Vagina (tissue), 2 donors: ENCODE data around the gene BPI.

Experiments
- CTCF ChIP-seq, 3 experiments: fragments of 450-650 bp in 2 of 3; fragments of 200-600 bp in 1 of 3; sonication (generic) in 1 of 3; IDR thresholded peaks; one replicate each; pipeline ENCODE4 v1.5.1; 2017 to 2019; ENCODE audit warnings: antibody characterized with exemption in 3 of 3, mild to moderate bottlenecking in 2 of 3, moderate library complexity in 2 of 3
- POLR2A ChIP-seq, 2 donors: fragments of 450-650 bp; IDR thresholded peaks; one replicate each; pipeline ENCODE4 v1.6.1; 2017; ENCODE audit warnings: antibody characterized with exemption in 2 of 2, mild to moderate bottlenecking in 2 of 2, moderate library complexity in 2 of 2
- POLR2AphosphoS5 ChIP-seq, 2 donors: sonication (generic); formaldehyde crosslinking; IDR thresholded peaks; one replicate each; pipeline ENCODE4 v1.9.0; 2017; ENCODE audit warnings: antibody characterized with exemption in 2 of 2, mild to moderate bottlenecking in 2 of 2, low read depth in 1 of 2; ENCODE audit not compliant: insufficient read depth in 1 of 2

DNA sequence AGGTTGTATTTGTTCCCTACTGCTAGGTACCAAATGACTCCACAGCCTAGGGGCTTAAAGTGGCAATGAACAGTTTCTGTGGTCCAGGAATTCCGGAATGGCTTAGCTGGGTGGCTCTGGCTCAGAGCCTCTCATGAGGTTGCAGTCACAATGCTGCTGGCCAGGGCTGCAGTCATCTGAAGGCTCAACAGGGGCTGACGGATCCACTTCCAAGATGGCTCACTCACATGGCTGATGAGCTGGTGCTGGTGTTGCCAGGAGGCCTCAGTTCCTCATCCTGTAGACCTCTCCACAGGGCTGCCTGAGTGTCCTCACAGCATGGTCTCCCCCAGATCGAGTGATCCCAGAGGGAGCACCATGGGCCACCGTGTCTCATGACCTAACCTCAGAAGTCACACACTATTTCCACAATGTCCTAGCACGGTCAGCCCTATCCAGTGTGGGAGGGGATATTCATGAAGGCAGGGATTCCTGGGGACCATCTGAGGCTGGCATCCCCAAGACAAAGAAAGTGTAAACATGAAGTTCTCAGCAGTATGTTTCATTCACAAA is 19.0 kb upstream of the BPI start:
- no peak for TF ChIP-seq CTCF (IDR thresholded peaks at IDR 0.05)
- TF ChIP-seq POLR2A (IDR thresholded peaks at IDR 0.05), result no peak
- no peak for TF ChIP-seq POLR2AphosphoS5 (IDR thresholded peaks at IDR 0.05; ENCODE audit: insufficient read depth in 1 of 2, low read depth in 1 of 2)
